ENCODE measurements around the gene SSX1.
"Not testable (repeated sequence)": the region's sequence is repeated elsewhere in the genome, so short reads cannot be mapped to it uniquely, and the experiment has no call there.

- not testable (repeated sequence) for TF ChIP-seq ELK1 (CRISPR knock-in tag; IDR thresholded peaks at IDR 0.05); ZNF449 (CRISPR knock-in tag; IDR thresholded peaks at IDR 0.05); ZBTB43 (CRISPR knock-in tag; IDR thresholded peaks at IDR 0.05); TEAD4 (IDR thresholded peaks at IDR 0.05; ENCODE audit: low read length); TEAD4 (CRISPR knock-in tag; IDR thresholded peaks at IDR 0.05; ENCODE audit: borderline replicate concordance); DNMT1 (IDR thresholded peaks at IDR 0.05); SMAD3 (CRISPR knock-in tag; conservative IDR thresholded peaks at IDR 0.05); POLR2AphosphoS2 (IDR thresholded peaks at IDR 0.05; ENCODE audit: low read length); CTCF (IDR thresholded peaks at IDR 0.05 in 2 of 3, conservative IDR thresholded peaks at IDR 0.05 in 1 of 3; ENCODE audit: insufficient read depth in 2 of 3, low read depth in 1 of 3, low read length in 3 of 3)
These were observed 19.2 kb downstream of the SSX1 start for GRCh38 chrX:48274365-48274764.

Data from K562 (cell line).